LNCaP clone FGC (cell line): Measurements from ENCODE around the gene TBCK.

Experiments
- DNase-seq: peaks from one replicate; pipeline ENCODE4 v3.0.0-alpha.2; 2011; ENCODE audit warnings: low read depth
- H3K4me3 ChIP-seq: 2 replicates; pipeline ENCODE4 v1.5.1; 2011; ENCODE audit warnings: mild to moderate bottlenecking, low read depth, low read length, control low read depth
- TF ChIP-seq, protein P1 (sequence below): IDR thresholded peaks from 2 replicates; pipeline ENCODE4 v1.5.1; 2012; ENCODE audit warnings: mild to moderate bottlenecking; ENCODE audit not compliant: control insufficient read depth, insufficient read depth; ENCODE audit errors: extremely low read depth

Gene TBCK

DNA sequence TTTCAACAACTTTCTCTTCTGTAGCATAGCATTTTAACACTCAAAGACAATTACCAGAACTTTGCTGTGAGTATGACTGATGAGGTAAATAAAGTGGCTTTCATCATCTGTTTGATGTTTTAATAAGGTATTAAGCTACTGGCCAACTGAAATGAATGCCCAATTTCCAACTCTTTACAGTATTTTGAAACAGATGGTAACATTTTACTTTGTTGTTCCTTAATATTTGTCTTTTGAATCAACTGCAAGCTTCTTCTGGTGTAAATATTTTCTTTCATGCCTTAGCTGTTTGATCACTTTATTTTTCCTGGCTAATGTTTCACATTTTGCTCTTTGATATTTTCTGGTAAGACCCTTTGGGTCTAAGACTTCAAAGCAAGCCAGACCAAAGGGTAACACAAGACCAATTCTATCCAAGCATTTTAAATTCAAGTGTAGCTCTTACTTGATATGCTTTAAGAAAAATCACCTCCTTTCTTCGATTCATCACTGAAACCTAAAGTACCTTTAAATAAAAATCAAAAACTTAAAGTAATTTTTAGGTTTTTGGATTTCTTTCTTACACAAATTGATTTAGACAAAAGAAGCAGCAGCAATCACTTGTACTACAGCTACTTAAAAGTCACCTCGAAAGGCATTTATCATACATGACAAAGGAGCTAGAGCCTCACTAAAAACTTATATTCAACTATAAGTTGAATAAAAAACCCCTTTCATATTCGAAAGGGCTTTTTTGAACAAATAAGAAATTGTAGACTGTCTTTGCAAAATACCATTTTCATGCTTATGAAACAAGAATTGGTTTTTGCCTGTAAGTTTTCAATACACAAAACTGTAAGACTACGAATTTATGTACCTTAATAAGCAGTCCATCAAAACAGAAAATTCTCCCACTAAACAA, 57.6 kb downstream of the TBCK start:
- DNase-seq, result peak; percentile 23
- no peak overlapping the region for H3K4me3 ChIP-seq
- TF ChIP-seq, protein P1, sequence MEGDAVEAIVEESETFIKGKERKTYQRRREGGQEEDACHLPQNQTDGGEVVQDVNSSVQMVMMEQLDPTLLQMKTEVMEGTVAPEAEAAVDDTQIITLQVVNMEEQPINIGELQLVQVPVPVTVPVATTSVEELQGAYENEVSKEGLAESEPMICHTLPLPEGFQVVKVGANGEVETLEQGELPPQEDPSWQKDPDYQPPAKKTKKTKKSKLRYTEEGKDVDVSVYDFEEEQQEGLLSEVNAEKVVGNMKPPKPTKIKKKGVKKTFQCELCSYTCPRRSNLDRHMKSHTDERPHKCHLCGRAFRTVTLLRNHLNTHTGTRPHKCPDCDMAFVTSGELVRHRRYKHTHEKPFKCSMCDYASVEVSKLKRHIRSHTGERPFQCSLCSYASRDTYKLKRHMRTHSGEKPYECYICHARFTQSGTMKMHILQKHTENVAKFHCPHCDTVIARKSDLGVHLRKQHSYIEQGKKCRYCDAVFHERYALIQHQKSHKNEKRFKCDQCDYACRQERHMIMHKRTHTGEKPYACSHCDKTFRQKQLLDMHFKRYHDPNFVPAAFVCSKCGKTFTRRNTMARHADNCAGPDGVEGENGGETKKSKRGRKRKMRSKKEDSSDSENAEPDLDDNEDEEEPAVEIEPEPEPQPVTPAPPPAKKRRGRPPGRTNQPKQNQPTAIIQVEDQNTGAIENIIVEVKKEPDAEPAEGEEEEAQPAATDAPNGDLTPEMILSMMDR, result no peak

DNA sequence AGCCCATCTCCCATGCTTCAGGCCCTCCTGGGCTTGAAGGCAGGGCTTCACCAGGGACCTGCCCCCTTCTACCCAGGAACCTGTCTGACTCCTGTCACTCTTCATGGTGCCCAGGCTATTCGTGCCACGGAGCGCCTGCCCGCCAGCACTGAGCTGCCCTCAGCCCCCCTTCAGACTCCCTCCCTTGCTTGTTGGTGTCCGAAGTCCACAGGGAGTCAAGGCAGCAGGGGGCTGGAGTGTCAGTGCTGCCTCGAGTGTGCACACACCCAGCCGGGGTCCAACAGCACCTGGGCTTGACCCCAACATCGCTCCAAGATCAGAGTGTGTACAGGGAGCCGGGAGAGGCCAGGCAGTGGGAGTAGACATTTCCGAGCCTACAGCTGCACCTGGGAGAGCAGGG, 59.8 kb downstream of the TBCK start:
- H3K4me3 ChIP-seq, result no peak overlapping the region
- TF ChIP-seq, protein P1, result no peak
- no peak for DNase-seq

DNA sequence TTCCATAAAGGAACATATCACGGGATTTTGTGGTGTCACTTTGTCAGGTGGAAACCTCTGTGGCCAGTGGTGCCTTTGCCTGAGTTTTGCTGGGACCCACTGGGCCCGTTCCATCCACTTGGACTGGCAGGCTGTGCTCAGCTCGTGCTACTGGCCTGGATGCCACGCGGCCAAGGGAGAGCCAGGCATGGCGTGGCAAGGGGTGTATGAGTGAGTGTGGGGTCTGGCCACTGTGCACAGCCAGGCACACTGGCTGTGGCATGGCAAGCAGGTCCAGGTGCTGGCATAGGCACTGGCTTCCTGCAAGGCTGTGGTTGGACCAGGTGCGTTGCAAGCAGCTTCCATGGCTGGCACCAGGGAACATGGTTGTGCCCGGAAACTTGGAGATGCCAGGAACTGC, 60.8 kb downstream of the TBCK start:
- DNase-seq, result no peak
- TF ChIP-seq, protein P1, result no peak
- no peak overlapping the region for H3K4me3 ChIP-seq

DNA sequence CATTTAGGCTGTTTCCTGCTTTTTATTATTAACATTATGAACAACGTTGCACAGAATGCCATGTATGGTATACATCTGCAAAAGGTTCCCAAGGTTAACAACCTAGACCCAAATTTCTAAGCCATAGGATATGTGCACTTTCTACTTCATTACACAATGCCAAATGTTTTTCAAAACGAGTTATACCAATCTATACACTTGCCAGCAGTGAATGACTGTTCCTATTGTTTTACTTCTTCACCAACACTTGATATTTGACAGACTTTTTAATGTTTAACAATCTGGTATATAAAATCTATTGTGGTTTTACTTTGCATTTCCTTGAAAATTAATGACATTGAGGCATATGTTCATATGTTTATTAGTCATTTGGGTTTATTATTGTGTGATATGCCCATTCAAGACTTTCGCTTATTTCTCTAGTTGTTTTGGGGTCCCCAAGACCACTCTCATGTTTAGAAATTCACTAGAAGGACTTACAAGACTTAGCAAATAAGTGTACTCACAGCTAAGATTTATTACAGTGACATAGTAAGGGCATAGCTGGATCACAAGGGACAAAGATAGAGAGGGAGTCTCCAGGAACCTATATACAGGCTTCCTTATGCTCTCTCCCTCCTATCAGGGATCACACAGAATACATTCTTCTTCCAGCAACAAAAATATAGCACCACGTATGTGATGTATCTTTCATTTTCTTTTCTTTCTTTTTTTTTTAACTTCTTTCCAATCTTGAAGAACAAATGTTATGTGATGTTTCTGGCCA, 62.5 kb downstream of the TBCK start:
- TF ChIP-seq, protein P1, result no peak
- H3K4me3 ChIP-seq, result no peak overlapping the region
- DNase-seq, result no peak

DNA sequence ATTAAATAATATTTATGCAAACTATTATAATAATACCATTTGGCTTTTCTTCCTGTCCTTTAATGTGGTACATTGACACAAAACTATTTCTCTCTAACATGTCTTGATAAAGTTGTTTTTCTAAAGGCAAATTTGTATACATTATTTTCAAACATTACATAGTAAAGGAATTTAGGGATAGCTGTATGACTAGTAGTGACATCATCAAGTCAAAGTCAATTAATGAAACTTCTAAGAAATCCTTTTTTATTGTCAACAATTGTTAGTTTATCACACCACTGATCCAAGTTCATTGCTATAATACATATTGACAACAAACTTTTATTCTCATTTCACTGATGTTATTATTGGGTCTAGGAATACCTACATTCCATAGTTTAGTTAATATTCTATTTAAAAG, 68.4 kb downstream of the TBCK start:
- no peak for DNase-seq
- TF ChIP-seq, protein P1, result no peak
- no peak overlapping the region for H3K4me3 ChIP-seq

DNA sequence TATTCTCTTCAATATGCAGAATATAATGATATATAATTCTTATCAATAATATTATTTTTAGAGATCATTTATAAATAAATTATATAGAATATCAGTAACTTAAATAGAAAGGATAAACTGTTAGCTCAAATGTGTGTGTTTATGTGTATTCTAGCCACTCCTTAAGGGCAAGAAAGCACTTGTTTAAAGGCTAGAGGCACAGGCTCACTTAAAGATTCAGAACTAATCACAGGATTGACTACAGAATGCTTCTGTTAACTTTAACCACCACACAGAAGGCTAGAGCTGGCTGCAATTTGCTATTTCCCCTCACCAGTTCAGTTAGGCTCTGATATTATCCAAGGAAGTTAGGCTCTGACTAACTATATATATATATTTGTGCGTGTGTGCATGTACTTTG, 69.6 kb downstream of the TBCK start:
- TF ChIP-seq, protein P1, result no peak

More for the DNA sequence above, 69.6 kb downstream of the TBCK start:
- DNase-seq, result no peak
- H3K4me3 ChIP-seq, result no peak overlapping the region
